Mucosa of descending colon (tissue), 3 donors: Measurements from ENCODE around the gene ZKSCAN2. TPM values are rescaled to one million over a fixed set of nuclear protein-coding genes. Genes with fewer than 3 reads are reported as not detected.

Source experiments
- ATAC-seq: fragments of 200-7000 bp; cut with Tn5 transposase; one replicate; pipeline ENCODE4 v1.9.1; 2020; ENCODE audit warnings: mild to moderate bottlenecking, moderate library complexity
- DNase-seq, 3 donors: peaks; one replicate each; pipeline ENCODE4 v3.0.0-alpha.2; 2020
- H3K36me3 ChIP-seq: fragments of 200-600 bp; one replicate; pipeline ENCODE4 v1.8.0; 2021; ENCODE audit warnings: low read depth, mild to moderate bottlenecking
- H3K4me1 ChIP-seq: fragments of 200-600 bp; one replicate; pipeline ENCODE4 v1.8.0; 2021; ENCODE audit warnings: low read depth, mild to moderate bottlenecking
- H3K4me3 ChIP-seq: fragments of 200-600 bp; one replicate; pipeline ENCODE4 v1.8.0; 2021; ENCODE audit warnings: mild to moderate bottlenecking
- H3K9me3 ChIP-seq: fragments of 200-600 bp; one replicate; pipeline ENCODE4 v1.8.0; 2021; ENCODE audit warnings: mild to moderate bottlenecking
- intact Hi-C, 2 donors: fragments of 100-400 bp; cut with DNase I in 1 of 2; cut with micrococcal nuclease in 1 of 2; formaldehyde crosslinking; loops; one replicate each; pipeline versions ENCODE4 v1.11.0 to v1.11.1; 2022; cut with DNase I, micrococcal nuclease
- total RNA-seq, 3 donors: library from RNA; stranded (reverse); fragmentation: NEBNext Ultra II Directional in 2 of 3; extraction: Animal tissue kit (Norgen Biotek cat#: 25700) in 2 of 3; gene quantifications; one replicate each; pipeline versions ENCODE4 v1.2.1 to v1.2.4, GENCODE V29; 2021 to 2023
- TF ChIP-seq, protein P1 (sequence below): fragments of 200-600 bp; IDR thresholded peaks from one replicate; pipeline ENCODE4 v1.8.0; 2022; ENCODE audit warnings: antibody characterized with exemption, mild to moderate bottlenecking
- donor health status: DM: no; HTN: no; CAD: no; lungs with moderate emphysema.
- donor health status: DM: no; HTN: no; CAD: no.
- donor health status: DM: no; HTN: yes; CAD: no.

The ZKSCAN2 gene
- total RNA-seq, 3 donors from 2014 or later, result 2.1 to 5.9 (median 2.2) TPM

DNA sequence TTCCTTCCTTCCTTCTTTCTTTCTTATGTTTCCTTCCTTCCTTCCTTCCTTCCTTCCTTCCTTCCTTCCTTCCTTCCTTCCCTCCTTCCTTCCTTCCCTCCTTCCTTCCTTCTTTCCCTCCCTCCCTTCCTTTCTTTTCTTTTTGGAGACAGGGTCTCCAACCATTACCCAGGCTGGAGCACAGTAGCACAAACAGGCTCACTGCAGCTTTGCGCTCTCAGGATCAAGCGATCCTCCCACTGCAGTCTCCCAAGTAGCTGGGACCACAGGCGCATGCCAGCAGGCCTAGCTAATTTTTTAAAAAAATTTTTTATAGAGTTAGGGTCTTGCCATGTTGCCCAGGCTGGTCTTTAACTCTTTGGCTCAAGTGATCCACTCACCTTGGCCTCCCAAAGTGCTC, 31.8 kb upstream of the ZKSCAN2 start:
- H3K36me3 ChIP-seq, result no peaks in the 10 kb centered on the region
- H3K4me3 ChIP-seq, result no peak overlapping the region
- no peaks in the 10 kb centered on the region for H3K9me3 ChIP-seq
- TF ChIP-seq, protein P1, sequence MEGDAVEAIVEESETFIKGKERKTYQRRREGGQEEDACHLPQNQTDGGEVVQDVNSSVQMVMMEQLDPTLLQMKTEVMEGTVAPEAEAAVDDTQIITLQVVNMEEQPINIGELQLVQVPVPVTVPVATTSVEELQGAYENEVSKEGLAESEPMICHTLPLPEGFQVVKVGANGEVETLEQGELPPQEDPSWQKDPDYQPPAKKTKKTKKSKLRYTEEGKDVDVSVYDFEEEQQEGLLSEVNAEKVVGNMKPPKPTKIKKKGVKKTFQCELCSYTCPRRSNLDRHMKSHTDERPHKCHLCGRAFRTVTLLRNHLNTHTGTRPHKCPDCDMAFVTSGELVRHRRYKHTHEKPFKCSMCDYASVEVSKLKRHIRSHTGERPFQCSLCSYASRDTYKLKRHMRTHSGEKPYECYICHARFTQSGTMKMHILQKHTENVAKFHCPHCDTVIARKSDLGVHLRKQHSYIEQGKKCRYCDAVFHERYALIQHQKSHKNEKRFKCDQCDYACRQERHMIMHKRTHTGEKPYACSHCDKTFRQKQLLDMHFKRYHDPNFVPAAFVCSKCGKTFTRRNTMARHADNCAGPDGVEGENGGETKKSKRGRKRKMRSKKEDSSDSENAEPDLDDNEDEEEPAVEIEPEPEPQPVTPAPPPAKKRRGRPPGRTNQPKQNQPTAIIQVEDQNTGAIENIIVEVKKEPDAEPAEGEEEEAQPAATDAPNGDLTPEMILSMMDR, result no peak
- no peak for ATAC-seq
- intact Hi-C loops, result no loop called here
- no peak for DNase-seq
- no peaks in the 10 kb centered on the region for H3K4me1 ChIP-seq

DNA sequence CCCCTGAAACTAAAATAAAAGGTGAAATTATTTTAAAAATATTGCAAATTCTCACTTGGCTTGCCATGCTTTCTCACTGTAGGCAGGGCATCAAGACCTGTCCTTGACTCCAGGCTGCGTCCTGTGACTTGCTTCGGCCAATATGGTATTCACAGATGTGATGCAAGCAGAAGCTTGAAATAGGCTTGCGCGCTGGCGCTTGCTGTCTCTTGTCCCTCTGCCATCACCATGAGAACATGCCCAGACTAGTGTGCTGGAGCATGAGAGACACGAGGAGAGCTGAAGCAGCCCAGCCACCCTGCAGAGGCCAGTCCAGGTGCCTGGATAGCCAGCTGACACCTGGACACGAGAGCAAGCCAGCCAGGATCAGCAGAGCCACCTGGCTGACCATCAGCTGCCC, 21.8 kb upstream of the ZKSCAN2 start:
- Histone ChIP-seq H3K4me1 (no peaks in the 10 kb centered on the region), H3K9me3 (no peaks in the 10 kb centered on the region), H3K36me3 (no peaks in the 10 kb centered on the region), H3K4me3 (no peak overlapping the region)
- DNase-seq (no peak), ATAC-seq (no peak)
- intact Hi-C loops, result no loop called here
- TF ChIP-seq, protein P1, result no peak

DNA sequence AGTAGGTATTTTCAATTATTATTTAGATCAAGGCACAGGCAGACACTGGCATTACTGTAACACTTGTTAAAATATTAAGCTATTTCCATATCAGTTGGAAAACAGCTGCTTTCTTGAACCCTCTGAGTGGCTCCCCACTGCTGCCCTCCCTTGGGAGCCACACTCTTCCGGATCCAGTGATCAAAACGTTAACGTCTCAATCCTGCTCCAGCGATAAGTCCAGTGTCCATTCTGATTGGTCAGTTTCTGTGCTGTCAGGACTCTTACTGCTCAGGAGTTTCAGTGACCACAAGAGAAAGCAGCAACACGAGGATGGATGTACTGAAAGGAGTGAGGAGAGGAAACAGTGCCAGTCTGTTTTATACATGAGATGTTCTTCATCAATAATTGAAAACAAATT, 13.8 kb upstream of the ZKSCAN2 start:
- no peaks in the 10 kb centered on the region for H3K9me3 ChIP-seq
- DNase-seq (no peak), ATAC-seq (no peak)
- intact Hi-C loops, result no loop called here
- no peaks in the 10 kb centered on the region for H3K36me3 ChIP-seq
- H3K4me3 ChIP-seq, result no peak overlapping the region
- TF ChIP-seq, protein P1, result no peak
- H3K4me1 ChIP-seq, result no peaks in the 10 kb centered on the region

DNA sequence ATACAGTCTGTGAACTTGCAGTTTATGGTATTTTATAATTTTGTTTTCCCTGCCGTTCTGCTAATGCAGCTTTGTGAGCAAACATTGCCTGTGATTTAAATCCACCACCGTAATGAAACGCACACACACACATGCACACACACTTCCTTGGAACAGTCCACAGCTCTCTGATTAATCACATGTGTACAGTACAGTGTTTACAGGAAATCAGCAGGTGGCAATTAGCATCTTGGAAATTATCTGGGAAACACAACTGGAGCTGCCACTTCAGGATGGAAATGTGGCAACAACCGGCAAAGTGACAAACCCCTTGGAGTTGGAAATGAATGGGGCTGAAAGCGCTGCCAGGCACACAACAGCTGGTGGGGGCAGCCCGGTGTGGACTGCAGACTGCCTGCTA, 12.9 kb upstream of the ZKSCAN2 start:
- intact Hi-C loops, result no loop called here

DNA sequence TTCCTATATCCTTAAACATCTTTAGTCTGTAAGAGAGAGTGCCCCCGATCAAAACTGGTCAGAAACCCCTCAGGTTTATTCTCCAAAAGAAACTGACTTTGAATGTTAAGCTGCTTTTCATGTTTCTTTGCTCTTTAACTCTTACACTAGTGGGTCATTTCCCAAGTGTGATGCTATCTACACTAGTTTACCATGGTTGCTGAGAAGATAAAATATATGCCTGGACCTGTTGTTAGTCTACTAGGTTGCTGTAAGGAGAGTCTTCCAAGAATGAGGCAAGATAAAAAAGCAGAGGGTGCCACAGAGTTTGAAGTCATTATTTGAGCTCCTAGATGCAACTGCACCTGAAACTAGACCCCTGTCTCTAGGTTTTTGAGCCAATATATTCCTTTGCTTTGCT, 12.2 kb upstream of the ZKSCAN2 start:
- DNase-seq (no peak), ATAC-seq (no peak)
- no peak overlapping the region for H3K4me3 ChIP-seq
- H3K4me1 ChIP-seq, result no peaks in the 10 kb centered on the region
- H3K36me3 ChIP-seq, result no peaks in the 10 kb centered on the region
- TF ChIP-seq, protein P1, result no peak
- H3K9me3 ChIP-seq, result no peaks in the 10 kb centered on the region
- intact Hi-C loops, result no loop called here

More for the DNA sequence above, 12.9 kb upstream of the ZKSCAN2 start:
- H3K9me3 ChIP-seq, result no peaks in the 10 kb centered on the region
- H3K4me1 ChIP-seq, result no peaks in the 10 kb centered on the region
- DNase-seq (no peak), ATAC-seq (no peak)
- H3K4me3 ChIP-seq, result no peak overlapping the region
- no peaks in the 10 kb centered on the region for H3K36me3 ChIP-seq
- TF ChIP-seq, protein P1, result no peak

DNA sequence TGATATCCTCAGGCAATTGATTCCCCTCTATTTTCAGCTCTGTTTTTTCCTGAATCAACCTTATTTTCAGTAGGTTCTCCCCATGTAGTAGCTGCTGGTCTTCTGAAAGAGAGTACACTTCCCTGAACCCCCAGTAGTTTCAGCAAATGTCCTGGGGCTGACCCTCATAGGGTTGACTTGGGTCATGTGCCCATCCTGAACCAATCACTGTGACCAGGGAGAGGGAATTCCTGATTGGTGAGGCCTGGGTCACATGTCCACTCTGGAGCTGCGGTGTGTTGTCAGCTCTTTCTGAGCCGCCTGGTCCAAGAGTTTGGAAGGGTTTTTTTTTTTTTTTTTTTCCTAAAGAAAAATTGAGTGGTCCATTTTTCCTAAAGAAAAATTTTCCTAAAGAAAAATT, 8.3 kb upstream of the ZKSCAN2 start:
- intact Hi-C loops, result no loop called here
- Histone ChIP-seq H3K9me3 (no peaks in the 10 kb centered on the region), H3K36me3 (no peaks in the 10 kb centered on the region), H3K4me3 (no peak overlapping the region), H3K4me1 (no peaks in the 10 kb centered on the region)
- TF ChIP-seq, protein P1, result no peak
- DNase-seq, result no peak
- ATAC-seq, result no peak
